Trophoblast cell (in vitro differentiated cells and primary cell): ENCODE results near the gene ELAC2.
"Not testable (repeated sequence)": the region's sequence is repeated elsewhere in the genome, so short reads cannot be mapped to it uniquely, and the experiment has no call there.

ENCODE experiments used
- DNase-seq, 2 donors: peaks; one replicate each; pipeline ENCODE4 v3.0.0-alpha.2; 2016
- H2AFZ ChIP-seq: 2 replicates; pipeline ENCODE4 v1.6.1; 2013; ENCODE audit warnings: low read length, moderate library complexity, mild to moderate bottlenecking; ENCODE audit not compliant: insufficient read depth, poor library complexity
- H2AK5ac ChIP-seq: 2 replicates; pipeline ENCODE4 v1.6.1; 2013; ENCODE audit warnings: mild to moderate bottlenecking, low read length
- H2BK120ac ChIP-seq: 2 replicates; pipeline ENCODE4 v1.6.1; 2013; ENCODE audit warnings: low read length, mild to moderate bottlenecking, moderate library complexity; ENCODE audit not compliant: insufficient read depth, poor library complexity
- H2BK12ac ChIP-seq: 2 replicates; pipeline ENCODE4 v1.6.1; 2013; ENCODE audit warnings: mild to moderate bottlenecking, low read length, moderate library complexity
- H2BK5ac ChIP-seq: 2 replicates; pipeline ENCODE4 v1.6.1; 2013; ENCODE audit warnings: low read length, low read depth, moderate library complexity, mild to moderate bottlenecking; ENCODE audit not compliant: poor library complexity
- H3K14ac ChIP-seq: 2 replicates; pipeline ENCODE4 v1.6.1; 2013; ENCODE audit warnings: mild to moderate bottlenecking, low read length
- H3K18ac ChIP-seq: 2 replicates; pipeline ENCODE4 v1.6.1; 2013; ENCODE audit warnings: mild to moderate bottlenecking, low read length
- H3K23ac ChIP-seq: 2 replicates; pipeline ENCODE4 v1.6.1; 2013; ENCODE audit warnings: low read length
- H3K27ac ChIP-seq: 2 replicates; pipeline ENCODE4 v1.5.1; 2013; ENCODE audit warnings: low read depth, mild to moderate bottlenecking, inconsistent platforms, low read length, moderate library complexity
- H3K27me3 ChIP-seq: 2 replicates; pipeline ENCODE4 v1.6.1; 2013; ENCODE audit warnings: inconsistent platforms, mild to moderate bottlenecking, low read length, moderate library complexity; ENCODE audit not compliant: insufficient read depth
- H3K36me3 ChIP-seq, 2 experiments: 1 replicate in 1 of 2; 2 replicates in 1 of 2; pipeline ENCODE4 v1.6.1; 2013; ENCODE audit warnings: low read length in 2 of 2, mild to moderate bottlenecking in 2 of 2, moderate library complexity in 1 of 2; ENCODE audit not compliant: insufficient read depth in 2 of 2, control insufficient read depth in 1 of 2
- H3K4ac ChIP-seq: 2 replicates; pipeline ENCODE4 v1.6.1; 2013; ENCODE audit warnings: low read depth, mild to moderate bottlenecking, low read length, moderate library complexity
- H3K4me1 ChIP-seq, 2 experiments: 1 replicate in 1 of 2; 2 replicates in 1 of 2; pipeline ENCODE4 v1.6.1; 2013; ENCODE audit warnings: low read length in 2 of 2, mild to moderate bottlenecking in 2 of 2, moderate library complexity in 1 of 2; ENCODE audit not compliant: insufficient read depth in 2 of 2, control insufficient read depth in 1 of 2
- H3K4me2 ChIP-seq: 2 replicates; pipeline ENCODE4 v1.6.1; 2013; ENCODE audit warnings: inconsistent platforms, mild to moderate bottlenecking, low read length, moderate library complexity
- H3K4me3 ChIP-seq: 2 replicates; pipeline ENCODE4 v1.5.1; 2013; ENCODE audit warnings: mild to moderate bottlenecking, low read depth, low read length, inconsistent platforms
- H3K79me1 ChIP-seq: one replicate; pipeline ENCODE4 v1.6.1; 2013; ENCODE audit warnings: low read length
- H3K79me2 ChIP-seq: 2 replicates; pipeline ENCODE4 v1.6.1; 2013; ENCODE audit warnings: low read length, mild to moderate bottlenecking; ENCODE audit not compliant: control insufficient read depth, insufficient read depth, poor library complexity
- H3K9ac ChIP-seq: 2 replicates; pipeline ENCODE4 v1.6.1; 2013; ENCODE audit warnings: mild to moderate bottlenecking, low read length
- H3K9me3 ChIP-seq: 2 replicates; pipeline ENCODE4 v1.6.1; 2013; ENCODE audit warnings: low read depth, mild to moderate bottlenecking, control low read depth, inconsistent platforms, low read length; ENCODE audit not compliant: insufficient read depth
- H4K12ac ChIP-seq: 2 replicates; pipeline ENCODE4 v1.6.1; 2013; ENCODE audit warnings: low read depth, mild to moderate bottlenecking, low read length, moderate library complexity
- H4K8ac ChIP-seq: 2 replicates; pipeline ENCODE4 v1.6.1; 2013; ENCODE audit warnings: low read depth, mild to moderate bottlenecking, low read length, moderate library complexity
- H4K91ac ChIP-seq: one replicate; pipeline ENCODE4 v1.6.1; 2013; ENCODE audit warnings: low read depth, mild to moderate bottlenecking, low read length, moderate library complexity
- WGBS: extraction: QIAGEN DNeasy Blood & Tissue Kit; methylation state at CpG from one replicate; pipeline ENCODE4 v1.1.7; 2013; ENCODE audit warnings: missing lambda C conversion rate; ENCODE audit not compliant: insufficient read length, insufficient coverage; ENCODE audit errors: extremely low coverage; 5-methylcytosine and 5-hydroxymethylcytosine counted together

Gene ELAC2

DNA sequence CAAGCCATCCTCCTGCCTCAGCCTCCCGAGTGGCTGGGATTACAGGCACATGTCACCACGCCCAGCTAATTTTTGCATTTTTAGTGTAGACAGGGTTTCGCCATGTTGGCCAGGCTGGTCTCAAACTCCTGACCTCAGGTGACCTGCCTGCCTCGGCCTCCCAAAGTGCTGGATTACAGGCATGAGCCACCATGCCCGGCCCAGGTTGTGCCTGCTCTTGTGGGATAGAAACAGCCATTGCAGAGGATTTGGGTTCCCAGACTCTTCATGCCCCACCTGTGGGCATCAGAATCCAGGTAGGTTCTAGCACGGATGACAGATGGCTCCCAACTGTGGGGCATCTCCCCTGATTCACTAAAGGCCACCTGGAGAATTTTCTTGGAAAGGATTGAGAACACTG is 39.0 kb downstream of the ELAC2 start:
- H3K4me1 ChIP-seq, result peaks cover 2 to 11% of the 10 kb centered on the region in 2 experiments
- not testable (repeated sequence) for H3K4me3 ChIP-seq, H3K18ac ChIP-seq, H3K27ac ChIP-seq, H2BK5ac ChIP-seq, H3K79me2 ChIP-seq, H3K36me3 ChIP-seq, H3K9ac ChIP-seq, H3K4ac ChIP-seq, H4K91ac ChIP-seq, H2AFZ ChIP-seq, H3K14ac ChIP-seq, H2BK12ac ChIP-seq, H3K4me2 ChIP-seq, H3K79me1 ChIP-seq, H3K23ac ChIP-seq, H3K27me3 ChIP-seq, H2BK120ac ChIP-seq, H4K12ac ChIP-seq, H2AK5ac ChIP-seq, H4K8ac ChIP-seq, H3K9me3 ChIP-seq, DNase-seq
- WGBS, result no CpG with 5 or more reads among the region's 6 CpGs

DNA sequence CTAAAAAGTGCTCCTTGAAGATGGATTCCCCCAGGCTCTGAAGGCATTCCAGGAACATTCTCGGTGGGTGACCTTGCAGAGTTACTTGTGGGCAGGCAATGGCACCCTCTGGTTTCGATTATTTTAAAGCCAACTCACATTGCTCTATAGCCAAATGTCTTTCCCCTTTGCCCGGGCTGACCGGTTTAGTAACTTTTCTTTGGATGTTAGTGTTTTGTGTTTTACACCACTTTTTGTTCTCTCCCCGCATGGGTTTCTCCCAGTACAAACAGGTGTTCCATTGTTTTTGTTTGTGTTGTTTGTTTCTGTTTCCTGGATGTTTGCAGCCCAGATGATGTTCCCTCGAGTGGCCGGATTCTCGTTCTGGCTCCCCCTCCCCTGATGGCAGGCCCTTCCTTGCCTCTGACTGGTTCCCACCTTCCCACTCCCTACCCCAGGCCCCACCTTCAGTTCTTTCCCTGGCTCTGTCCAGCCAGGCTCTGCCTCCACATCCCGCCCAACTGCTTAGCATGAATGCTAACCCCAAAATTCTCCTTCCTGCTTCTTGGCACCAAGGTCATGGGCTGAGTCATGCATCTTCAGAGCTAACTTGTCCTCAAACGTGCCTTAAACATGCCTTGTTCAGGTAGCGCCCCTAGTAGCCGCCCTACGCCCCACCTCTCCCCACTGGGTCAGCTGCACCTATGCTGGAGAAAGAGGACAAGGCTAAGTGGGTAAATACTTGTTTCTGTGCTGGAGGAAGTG is 40.6 kb downstream of the ELAC2 start:
- DNase-seq, result peak in 1 of 2 donors; percentile 16
- Histone ChIP-seq H3K4me2 (no peak overlapping the region), H3K4me3 (no peak overlapping the region), H4K8ac (no peak overlapping the region), H3K79me2 (no peaks in the 10 kb centered on the region), H3K18ac (no peak overlapping the region), H3K9me3 (peaks cover 2% of the 10 kb centered on the region), H2BK12ac (no peak overlapping the region), H2BK5ac (no peak overlapping the region), H3K23ac (no peak overlapping the region), H3K4me1 (peaks cover 3 to 15% of the 10 kb centered on the region in 2 experiments), H3K27me3 (no peaks in the 10 kb centered on the region), H4K12ac (no peak overlapping the region), H3K27ac (no peak overlapping the region), H2AK5ac (no peak overlapping the region), H3K36me3 (no peaks in the 10 kb centered on the region), H2BK120ac (no peak overlapping the region), H3K4ac (no peak overlapping the region), H3K79me1 (no peaks in the 10 kb centered on the region), H3K9ac (no peak overlapping the region), H3K14ac (no peak overlapping the region), H2AFZ (no peak overlapping the region), H4K91ac (no peak overlapping the region)
- WGBS, result no CpG with 5 or more reads among the region's 13 CpGs

DNA sequence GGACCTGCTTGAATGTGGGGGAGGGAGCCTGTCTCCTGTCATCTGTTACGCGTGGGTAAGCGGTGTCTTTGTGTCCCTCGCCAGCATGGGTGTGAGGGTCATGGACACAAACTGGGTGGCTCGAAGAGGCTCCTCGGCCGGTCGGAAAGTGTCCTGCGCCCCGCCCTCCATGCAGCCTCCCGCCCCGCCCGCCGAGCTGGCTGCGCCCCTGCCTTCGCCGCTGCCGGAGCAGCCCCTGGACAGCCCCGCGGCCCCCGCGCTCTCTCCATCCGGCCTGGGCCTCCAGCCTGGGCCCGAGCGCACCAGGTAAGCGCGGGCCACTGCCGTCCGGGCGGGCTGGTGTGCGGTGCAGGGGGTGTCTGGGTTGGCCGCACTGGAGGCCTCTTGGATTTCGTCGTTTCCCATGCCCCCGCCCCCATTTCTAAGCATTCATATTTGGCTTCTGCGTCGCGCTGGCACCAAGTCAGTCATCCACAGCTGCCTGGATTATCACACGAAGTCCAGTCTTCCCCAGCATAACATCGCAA is 43.8 kb downstream of the ELAC2 start:
- Histone ChIP-seq H3K79me2 (no peaks in the 10 kb centered on the region), H2BK12ac (no peak overlapping the region), H3K27ac (no peak overlapping the region), H2BK5ac (no peak overlapping the region), H3K18ac (no peak overlapping the region), H4K8ac (no peak overlapping the region), H3K9ac (no peak overlapping the region), H2AFZ (peak overlapping the region; percentile 23), H4K12ac (no peak overlapping the region), H3K4me2 (peak overlapping the region; percentile 62), H3K27me3 (no peaks in the 10 kb centered on the region), H2BK120ac (no peak overlapping the region), H3K23ac (no peak overlapping the region), H3K79me1 (no peaks in the 10 kb centered on the region), H3K4me3 (no peak overlapping the region), H3K4ac (no peak overlapping the region), H2AK5ac (no peak overlapping the region), H3K36me3 (no peaks in the 10 kb centered on the region), H4K91ac (no peak overlapping the region), H3K14ac (no peak overlapping the region), H3K9me3 (peaks cover 2% of the 10 kb centered on the region), H3K4me1 (peaks cover 3 to 15% of the 10 kb centered on the region in 2 experiments)
- no CpG with 5 or more reads among the region's 40 CpGs for WGBS
- no peak for DNase-seq

DNA sequence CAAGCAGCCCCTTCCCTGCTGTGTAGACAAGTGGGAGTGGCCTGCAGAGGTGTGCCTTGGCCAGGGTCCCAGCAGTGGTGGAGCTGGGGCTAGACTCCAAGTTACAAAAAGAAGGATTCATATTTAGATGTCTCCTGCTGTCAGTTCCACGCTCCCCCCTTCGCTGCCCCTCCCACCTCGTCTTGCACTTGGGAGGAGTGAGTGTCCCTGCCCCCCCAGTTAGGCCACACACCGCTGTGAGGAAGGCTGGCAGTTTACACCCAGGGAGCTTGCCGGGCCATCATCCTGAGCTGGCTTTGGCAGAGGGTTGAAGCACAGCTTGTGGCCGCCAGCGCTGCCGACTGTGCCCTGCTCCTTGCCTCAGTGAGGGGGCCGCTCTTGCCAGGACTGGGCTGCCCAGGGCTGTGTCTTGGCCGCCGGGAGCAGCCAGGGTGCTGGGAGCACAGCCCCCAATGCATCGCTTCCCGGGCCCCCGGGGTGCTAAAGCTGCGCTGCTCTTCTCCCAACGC is 44.3 kb downstream of the ELAC2 start:
- peaks cover 3 to 15% of the 10 kb centered on the region in 2 experiments for H3K4me1 ChIP-seq
- H3K14ac ChIP-seq, result no peak overlapping the region
- H3K79me2 ChIP-seq, result no peaks in the 10 kb centered on the region
- H4K8ac ChIP-seq, result no peak overlapping the region
- no CpG with 5 or more reads among the region's 16 CpGs for WGBS
- no peak for DNase-seq
- no peak overlapping the region for H4K91ac ChIP-seq
- no peak overlapping the region for H3K4me3 ChIP-seq
- H3K27ac ChIP-seq, result no peak overlapping the region
- no peaks in the 10 kb centered on the region for H3K27me3 ChIP-seq
- no peaks in the 10 kb centered on the region for H3K36me3 ChIP-seq
- H3K9me3 ChIP-seq, result peaks cover 2% of the 10 kb centered on the region
- no peak overlapping the region for H2BK5ac ChIP-seq
- no peak overlapping the region for H3K4ac ChIP-seq
- no peak overlapping the region for H2BK120ac ChIP-seq
- H3K23ac ChIP-seq, result no peak overlapping the region
- H2BK12ac ChIP-seq, result no peak overlapping the region
- peak overlapping the region; percentile 23 for H2AFZ ChIP-seq
- H3K79me1 ChIP-seq, result no peaks in the 10 kb centered on the region
- H3K9ac ChIP-seq, result no peak overlapping the region
- H2AK5ac ChIP-seq, result no peak overlapping the region
- peak overlapping the region; percentile 62 for H3K4me2 ChIP-seq
- no peak overlapping the region for H3K18ac ChIP-seq
- H4K12ac ChIP-seq, result no peak overlapping the region
